A673 (cell line): Measurements from ENCODE around the gene CHCHD3.

Experiments
- EZH2 ChIP-seq: fragments of 200-600 bp; sonication (generic); IDR thresholded peaks from 2 replicates; pipeline ENCODE4 v1.6.1; 2017; ENCODE audit warnings: borderline replicate concordance, low read depth, mild to moderate bottlenecking, mixed read lengths, antibody characterized with exemption, low read length; ENCODE audit not compliant: poor library complexity, severe bottlenecking
- TF ChIP-seq, protein P1 (sequence below): fragments of 300-800, 200-600 bp; sonication (generic); conservative IDR thresholded peaks from 2 replicates; pipeline ENCODE4 v1.5.1; 2017; ENCODE audit warnings: low read depth, mild to moderate bottlenecking, antibody characterized with exemption, low read length, moderate library complexity, mixed read lengths

DNA sequence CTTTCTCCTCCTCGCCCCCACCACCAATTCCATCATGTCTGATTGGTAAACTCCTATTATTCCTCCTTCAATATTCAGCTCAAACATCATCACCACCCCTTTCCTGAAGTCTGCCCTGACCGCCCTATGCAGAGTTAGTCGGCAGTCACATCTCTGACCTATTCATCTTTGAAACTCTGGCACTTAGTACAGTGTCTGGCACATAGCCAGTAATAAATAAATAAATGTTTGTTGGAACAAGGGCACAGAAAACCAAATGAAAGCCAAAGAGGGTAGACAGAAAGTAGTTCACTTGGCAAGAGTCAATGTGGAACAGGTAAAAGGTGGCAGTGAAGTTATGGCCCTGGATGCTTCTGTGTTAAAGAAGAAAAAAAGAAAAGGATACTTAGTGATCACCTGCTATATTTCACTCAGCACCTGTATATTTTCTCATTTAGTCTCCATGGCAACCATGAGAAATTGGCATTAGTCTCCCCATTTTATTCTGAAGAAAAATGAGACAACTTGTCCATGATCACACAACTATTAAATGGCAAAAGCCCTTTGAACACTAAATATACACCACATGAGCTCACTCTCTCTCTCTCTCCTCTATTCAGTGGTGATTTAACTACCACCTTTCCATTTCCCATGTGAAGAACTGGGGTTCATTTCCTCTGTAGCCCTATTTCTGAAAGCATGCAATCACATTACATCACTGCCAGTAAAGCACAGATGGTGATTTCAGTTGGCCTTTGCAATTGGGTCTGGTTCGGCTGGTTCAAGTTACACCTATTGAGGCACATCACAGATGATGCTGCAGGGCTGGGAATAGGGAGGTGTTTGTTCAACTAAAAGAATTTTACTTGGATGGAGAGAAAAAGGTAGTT is 25.3 kb downstream of the CHCHD3 start:
- TF ChIP-seq EZH2: no peak
- TF ChIP-seq, protein P1, sequence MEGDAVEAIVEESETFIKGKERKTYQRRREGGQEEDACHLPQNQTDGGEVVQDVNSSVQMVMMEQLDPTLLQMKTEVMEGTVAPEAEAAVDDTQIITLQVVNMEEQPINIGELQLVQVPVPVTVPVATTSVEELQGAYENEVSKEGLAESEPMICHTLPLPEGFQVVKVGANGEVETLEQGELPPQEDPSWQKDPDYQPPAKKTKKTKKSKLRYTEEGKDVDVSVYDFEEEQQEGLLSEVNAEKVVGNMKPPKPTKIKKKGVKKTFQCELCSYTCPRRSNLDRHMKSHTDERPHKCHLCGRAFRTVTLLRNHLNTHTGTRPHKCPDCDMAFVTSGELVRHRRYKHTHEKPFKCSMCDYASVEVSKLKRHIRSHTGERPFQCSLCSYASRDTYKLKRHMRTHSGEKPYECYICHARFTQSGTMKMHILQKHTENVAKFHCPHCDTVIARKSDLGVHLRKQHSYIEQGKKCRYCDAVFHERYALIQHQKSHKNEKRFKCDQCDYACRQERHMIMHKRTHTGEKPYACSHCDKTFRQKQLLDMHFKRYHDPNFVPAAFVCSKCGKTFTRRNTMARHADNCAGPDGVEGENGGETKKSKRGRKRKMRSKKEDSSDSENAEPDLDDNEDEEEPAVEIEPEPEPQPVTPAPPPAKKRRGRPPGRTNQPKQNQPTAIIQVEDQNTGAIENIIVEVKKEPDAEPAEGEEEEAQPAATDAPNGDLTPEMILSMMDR: no peak
